ELF-1 (cell line): ENCODE results near the gene SPART.

Experiments used
- DNase-seq: peaks from one replicate; pipeline ENCODE4 v3.0.0-alpha.2; 2016; ENCODE audit warnings: low read depth, low spot score

The SPART gene, protein sequence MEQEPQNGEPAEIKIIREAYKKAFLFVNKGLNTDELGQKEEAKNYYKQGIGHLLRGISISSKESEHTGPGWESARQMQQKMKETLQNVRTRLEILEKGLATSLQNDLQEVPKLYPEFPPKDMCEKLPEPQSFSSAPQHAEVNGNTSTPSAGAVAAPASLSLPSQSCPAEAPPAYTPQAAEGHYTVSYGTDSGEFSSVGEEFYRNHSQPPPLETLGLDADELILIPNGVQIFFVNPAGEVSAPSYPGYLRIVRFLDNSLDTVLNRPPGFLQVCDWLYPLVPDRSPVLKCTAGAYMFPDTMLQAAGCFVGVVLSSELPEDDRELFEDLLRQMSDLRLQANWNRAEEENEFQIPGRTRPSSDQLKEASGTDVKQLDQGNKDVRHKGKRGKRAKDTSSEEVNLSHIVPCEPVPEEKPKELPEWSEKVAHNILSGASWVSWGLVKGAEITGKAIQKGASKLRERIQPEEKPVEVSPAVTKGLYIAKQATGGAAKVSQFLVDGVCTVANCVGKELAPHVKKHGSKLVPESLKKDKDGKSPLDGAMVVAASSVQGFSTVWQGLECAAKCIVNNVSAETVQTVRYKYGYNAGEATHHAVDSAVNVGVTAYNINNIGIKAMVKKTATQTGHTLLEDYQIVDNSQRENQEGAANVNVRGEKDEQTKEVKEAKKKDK

DNA sequence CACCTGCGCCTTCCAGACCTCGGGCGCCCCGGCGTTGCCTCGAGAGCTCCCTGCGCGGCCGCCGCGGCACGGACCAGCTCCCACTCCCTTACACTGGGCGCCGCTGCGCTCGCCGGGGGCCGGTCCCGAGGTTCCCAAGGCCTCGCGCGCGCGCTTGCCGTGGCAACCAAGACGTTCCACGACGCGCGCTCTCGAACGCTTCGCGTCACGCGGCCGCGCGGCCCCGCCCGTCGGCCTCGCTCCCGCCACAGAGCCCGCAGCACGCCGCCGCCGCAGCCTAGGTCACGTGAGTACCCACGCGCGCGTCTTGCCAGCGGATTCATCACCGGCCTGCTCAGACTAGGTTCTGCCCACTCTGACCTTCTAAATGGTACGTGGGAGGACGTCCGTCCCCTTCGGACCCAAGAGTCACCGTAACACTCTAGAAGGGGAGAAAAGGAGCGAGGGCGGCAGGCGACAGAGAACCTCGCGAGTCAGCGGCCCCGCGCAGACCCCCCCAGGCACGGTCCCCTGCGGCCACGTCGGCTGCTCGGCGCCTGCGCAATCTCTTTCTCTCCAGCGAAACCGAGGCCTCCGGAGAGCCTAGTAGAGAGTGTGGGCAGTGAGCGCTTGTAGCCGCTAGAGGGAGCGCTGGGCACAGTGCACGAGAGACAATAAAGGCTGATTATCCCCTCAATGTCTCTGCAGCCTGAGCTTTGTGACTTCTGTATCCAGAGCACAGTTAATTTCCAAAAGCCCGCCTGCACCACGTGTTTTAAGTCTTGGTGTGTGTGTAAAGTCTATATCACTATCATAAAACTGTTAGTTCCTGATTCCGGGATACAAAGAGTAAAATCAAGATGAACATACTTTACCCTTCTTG, at the start of gene SPART:
TSS of gene SPART (minus strand) at position 173 of the 862 bp plus-strand sequence. CDS start 10,564 bp downstream, outside the sequence.
- peak; percentile 95 for DNase-seq

DNA sequence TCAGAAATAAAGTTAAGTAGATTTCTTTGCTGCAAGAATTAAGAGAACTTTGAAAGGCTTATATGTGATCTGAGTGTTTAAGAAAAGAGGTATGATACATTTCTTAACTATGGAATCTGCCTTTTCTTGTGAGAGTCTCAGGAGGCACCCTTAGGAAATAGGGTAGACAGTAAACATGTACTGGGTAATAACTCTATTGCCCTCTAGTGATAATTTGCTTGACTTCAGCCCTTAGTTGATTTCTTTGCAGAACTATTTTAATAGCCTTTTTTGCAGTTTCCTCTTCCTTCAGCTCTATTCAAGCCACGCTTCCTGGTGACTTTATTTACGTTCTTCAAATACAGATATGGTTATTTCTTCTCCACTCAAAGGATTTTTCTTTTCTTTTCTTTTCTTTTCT, 49.1 kb upstream of the SPART start:
- no peak for DNase-seq

DNA sequence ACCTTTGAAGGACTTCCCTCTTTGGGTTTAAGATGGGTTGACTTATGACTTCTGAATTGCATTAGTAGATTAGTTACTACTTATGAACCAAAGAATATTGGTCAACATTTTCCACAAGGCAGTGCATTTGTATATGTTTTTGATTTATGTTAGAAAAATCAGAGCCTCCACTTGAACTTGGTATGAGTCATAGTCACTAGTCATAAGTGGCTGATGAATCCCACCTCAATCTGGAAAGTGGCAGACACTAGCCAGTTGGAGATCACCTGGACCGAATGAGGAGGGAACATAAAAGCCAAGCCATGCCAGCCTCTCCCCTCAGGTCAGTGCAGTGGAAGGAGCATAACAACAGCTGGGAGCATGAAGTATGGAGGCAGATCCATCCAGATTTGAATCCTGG, 39.3 kb upstream of the SPART start:
- DNase-seq = no peak

DNA sequence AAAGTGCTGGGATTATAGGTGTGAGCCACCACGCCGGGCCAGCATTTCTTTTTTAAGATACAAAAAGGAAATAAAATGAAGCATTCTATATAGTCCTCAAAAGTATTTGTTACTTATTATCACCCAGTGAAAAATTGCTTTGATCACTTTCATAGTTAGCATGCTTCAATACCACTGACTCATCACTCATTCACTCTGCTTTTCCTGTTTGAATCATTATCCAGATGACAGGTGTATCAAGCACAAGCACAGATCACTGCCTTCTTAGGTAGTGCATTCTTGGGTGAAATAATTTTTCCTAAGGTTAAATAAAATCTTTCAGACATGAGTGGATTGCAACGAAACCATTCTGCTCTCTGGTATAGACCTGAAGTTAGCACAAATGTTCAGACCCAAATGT, 35.8 kb upstream of the SPART start:
- DNase-seq = no peak

DNA sequence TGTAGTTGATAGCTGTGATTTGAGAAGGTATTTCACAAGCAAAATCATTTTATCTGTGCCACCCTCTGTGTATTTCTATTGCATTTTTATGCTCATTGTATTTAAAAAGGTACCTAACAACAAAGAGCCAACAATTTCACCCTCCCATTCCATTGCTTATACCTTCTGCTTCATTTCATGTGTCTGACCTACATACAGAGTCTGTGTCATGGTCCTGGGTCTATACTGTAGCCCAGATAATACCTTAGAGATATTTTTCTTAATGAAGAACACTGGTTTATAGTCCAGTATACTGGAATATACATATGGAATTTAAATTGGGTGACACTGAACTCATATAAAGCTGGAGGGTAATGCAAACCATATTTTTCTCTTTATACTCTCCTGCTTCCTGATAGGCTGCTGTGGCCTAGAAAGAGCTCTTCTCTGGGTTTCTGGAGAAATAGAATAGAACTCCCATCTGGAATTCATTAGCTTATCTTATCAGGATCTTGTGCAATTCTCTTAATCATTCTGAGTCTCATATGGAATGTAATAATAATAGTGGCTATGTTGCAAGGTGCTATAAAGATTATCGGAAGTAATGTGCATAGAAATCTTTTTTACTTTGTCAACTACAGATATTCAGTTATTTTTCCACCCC, 31.8 kb upstream of the SPART start:
- no peak for DNase-seq

DNA sequence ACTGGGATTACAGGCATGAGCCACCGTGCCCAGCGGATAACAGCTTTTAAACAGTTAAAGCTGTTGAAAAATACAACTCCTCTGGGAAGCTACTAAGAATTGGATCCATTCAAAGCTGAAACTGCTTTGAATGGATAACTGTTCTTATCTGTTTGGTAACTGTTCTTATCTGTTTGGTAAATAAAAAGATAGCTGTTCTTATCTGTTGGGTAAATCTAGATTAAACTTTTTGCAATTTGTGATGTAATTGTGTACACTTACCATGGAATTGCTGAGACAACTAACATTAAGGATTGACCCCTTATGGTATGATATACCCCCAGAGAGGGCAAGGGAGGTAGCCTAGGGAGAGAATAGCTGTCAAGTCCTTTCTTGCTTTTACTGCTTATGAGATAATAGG, 27.9 kb upstream of the SPART start:
- no peak for DNase-seq

DNA sequence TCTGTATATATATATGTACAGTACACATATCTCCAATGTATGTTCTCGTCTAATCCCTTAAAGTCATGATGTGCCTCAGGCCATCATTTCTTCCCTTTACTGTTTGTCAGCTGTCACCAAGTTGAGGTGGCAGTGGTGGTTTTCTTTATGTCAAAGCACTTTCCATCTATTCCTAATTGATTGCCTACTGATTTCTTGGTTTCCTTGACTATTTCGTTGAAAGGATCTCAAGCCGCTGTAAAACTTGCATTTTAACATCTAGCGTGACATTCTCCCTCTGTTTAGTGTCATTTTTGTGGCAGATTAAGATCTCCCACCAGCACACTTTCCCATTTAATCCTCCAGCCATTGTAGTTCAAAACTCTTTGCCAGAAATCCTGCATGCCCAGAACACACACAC, 25.0 kb upstream of the SPART start:
- no peak for DNase-seq

DNA sequence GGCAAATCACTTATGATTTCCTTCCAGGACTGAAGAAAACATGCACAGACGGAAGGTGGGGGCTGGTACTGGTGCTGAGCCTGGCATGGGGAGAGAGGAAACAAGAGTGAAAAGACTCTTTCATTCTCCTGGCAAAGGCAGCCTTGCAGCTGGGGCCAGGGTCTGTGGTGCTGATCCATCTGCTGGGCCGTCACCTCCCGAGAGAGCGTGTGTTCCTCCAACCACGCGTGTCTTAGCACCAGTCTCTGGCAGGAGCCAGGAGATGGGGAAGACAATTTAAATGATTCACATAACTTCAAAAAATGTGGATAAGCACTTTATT, 23.9 kb upstream of the SPART start:
- DNase-seq = no peak

DNA sequence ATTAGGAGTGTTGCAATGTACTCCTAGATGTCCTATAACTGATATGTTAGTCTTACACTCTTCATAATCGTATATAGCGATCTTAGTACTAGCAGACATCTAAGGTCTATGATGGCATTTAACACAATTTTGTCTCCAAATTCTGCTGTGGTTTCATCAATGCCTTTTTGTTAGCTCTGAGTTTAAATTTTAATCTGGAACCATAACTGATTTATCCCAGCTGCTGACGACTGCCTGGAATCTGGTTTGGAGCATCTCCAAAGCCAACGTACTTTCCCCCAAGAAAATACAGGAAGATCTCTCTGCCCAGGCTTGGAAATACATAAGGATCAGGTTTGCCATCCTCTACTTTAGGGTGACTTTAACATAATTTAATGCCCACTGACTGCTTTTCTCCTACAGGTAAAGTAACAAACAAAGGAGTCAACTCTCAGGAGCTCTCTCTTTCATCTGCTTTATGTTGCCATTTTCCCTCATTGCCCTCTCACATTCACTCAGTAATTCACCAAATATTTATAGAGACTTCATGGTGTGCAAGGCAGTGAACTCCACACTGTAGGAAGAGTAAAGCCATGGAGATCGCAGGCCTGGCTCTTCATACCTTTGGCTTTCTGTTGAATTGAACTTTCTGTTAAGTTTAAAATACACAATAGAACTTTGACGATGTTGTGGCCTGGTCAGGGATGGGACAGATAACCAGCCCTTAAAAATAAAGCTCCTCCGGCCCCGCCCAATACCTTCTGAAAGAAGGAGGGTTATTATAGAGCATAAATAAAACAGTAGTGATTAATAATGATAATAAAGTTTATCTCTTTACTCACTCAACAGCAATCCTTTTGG, 23.3 kb upstream of the SPART start:
- no peak for DNase-seq

DNA sequence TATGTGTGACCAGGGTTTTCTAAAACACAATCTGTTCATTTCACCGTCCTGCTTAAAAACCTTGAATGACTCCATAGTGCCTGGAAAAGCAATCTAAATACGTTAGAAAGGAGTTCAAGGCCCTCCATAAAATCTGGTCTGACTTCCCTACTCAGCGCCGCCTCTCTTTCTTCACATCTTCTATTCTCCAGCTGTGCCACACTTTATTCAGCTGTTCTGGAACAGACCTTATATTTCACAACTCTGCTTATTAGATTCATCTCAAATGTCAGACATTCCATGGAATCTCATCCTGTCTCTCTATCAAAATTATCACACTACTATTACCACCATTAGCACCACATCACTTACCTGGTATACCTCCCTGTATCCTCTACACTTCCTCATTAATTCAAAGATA, 19.8 kb upstream of the SPART start:
- DNase-seq = no peak

DNA sequence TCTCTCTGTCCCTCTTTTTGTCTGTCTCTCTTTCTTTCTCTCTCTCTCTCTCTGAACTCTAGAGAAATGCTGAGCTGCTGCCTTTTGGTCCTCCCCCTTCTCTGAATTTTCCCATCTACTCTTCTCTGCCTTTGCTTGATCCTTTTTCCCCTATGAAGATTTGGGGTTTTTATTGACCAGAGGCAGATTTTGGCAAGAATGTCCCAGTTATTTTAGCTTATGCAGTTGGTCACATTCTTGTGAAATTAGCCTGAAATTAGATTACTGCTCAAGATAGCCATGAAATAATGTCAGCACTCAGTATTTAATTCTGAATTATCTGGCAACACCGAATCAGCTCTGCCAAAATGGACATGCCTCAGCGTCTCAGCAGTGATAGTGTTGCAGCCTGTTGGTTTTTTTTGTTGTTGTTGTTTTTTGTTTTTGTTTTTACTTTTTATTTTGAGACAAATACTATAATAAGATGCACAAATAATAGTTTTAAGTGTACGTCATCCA, 17.2 kb upstream of the SPART start:
- no peak for DNase-seq

DNA sequence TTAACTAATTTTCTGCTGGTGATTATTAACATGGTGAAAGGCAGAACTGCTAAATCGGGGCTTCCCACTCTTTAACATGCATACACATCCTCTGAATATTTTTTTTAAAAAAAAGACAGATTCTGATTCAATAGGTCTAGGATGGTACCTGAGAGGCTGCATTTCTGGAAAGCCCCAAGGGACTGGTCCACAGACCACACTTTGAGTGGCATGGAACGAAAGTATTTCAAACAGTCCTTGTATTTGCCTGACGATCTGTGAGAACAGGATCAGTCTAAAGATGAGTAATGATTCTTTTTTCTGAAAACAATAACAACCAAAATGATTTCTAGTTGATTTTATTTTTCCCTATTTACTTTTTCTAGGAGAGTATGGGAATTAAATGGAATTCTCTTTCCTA, 16.7 kb upstream of the SPART start:
- DNase-seq = no peak

DNA sequence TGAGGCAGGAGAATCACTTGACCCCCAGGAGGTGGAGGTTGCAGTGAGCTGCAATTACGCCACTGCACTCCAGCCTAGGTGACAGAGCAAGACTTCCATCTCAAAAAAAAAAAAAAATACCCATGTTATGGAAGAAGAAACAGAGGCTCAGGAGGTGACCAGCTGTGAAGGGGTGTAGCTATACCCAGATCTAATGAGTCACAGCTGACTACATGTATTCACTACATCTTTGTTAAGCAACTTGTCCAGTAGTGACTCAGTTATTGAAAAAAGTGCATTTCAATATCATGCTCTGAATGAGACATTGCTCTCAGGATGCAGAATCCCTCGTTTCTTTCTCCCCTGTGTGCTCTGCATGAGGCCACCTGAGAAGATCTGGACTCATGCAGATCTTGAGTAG, 16.1 kb upstream of the SPART start:
- no peak for DNase-seq

DNA sequence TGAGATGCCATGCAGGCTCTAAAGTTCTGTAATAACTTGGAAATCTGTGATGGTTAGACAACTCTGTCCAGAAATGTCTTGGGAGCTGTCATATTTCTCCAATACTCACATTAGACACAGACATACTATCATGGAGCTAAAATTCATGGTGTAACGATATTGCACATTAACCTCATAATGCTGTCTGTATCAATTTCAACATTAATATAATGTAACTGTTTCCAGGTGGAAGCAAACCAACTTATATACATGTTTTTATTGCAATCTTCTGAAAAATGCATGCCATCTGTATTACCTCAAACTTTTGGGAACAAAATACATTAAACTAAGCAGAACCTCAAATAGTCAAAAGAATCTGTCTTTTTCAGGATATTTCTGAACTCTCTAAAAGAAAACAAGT, 14.7 kb upstream of the SPART start:
- no peak for DNase-seq

DNA sequence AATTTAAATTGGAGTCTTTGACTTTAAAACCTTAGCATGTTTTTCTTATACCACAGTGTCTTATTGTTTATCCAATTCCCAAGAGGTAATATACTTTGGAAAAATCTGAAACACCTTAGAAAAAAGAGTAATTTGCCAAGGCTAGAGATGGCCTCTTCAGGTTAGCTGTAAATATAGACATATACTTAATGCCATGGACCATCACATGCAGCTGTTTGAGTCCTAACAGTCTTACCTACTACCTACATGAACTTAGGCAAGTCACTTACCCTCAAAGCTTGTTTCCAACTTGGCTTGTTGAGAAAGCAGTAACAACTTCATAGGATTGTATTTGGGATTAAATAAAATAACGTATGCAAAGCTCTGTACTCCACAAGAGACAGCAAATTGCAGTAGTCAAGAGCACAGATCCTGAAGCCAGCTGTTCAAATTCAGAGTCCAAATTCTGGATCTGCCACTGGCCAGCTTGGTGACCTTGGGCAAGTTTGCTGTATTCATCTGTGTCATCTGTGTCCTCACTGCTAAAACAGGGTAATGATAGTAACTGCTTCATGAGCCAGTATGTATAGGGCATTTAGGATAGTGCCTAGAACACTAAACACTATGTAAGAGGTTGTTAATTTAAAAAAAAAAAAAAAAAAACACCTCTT, 13.2 kb upstream of the SPART start:
- no peak for DNase-seq

DNA sequence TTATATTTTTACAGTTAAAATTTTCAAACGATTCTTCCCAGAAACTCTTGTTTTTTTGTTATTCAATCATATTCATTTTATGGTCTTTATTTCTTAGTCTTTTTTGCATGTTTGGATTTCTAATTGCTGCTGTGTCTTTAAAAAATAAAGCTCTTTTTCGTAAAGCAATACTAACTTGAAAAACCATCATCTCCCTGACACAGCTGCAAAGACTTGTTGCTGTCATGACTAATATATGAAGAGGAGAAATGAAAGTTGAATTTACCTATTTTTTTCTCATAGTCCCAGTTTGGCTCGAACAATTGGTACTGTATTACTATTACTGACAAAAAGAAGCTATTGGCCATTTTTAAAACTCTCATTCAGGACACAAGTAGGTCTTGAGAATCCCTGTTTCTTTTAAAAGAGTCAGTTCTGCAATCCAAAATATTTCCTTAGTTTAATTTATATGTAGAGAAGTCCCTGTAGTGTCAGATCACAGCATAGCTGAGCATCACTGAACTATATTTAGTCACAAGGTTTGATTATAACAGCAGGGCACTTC, 12.1 kb upstream of the SPART start:
- no peak for DNase-seq

DNA sequence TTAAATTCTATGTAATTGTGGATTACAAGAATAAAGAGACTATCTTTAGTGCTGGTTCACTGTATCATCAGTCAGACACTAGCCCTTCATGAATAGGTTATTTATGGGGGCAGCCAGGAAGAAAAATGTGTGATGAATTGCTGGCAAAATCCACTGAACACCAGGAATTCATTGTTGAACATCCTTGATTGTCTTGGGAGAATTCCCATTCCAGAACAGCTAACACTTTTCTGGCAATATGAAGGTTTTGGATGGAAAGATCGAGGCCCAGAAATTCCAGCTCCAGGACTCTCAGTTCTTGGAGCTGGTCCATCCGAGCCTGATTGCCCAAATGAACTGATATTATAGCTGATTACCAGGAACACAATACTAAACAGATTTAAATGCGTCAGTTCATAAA, 11.5 kb upstream of the SPART start:
- no peak for DNase-seq

DNA sequence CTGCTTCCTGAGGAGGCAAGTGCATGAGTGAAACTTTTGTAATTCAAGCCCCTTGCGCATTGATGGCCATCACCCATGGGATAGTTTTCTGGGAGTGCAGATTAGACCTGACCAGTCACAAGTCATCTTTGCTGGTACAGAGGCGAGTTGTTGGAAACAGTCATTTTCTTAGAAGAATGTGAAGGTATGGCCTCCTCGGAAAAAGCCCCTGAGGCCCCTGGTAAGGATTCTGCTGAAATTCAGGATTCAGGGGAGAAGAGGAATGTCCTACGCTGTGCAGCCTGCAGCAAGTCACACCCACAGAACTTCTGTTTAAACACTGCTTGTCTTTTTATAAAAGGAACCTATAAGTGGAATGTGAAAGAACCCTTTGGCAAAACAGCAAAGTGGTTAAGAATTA, 11.0 kb upstream of the SPART start:
- peak; percentile 68 for DNase-seq

DNA sequence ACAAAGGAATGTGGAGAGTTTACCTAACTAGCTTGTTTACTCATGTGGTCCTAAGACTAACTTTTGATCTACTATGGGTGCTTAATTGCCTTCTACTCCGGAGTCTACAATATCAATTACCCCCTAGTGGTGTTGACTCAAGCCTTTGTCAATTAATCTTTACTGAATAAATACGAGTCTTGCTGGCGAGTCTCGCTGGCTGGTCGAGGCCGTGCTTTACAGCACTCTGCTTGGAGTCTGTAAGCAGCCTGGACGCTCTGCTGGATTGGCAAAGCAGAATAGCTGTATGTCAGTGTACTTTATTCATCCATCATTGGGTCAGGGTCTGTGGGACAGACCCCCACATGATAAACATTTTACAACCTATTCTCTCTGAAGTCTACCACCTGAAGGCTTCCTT, 9.9 kb upstream of the SPART start:
- no peak for DNase-seq

DNA sequence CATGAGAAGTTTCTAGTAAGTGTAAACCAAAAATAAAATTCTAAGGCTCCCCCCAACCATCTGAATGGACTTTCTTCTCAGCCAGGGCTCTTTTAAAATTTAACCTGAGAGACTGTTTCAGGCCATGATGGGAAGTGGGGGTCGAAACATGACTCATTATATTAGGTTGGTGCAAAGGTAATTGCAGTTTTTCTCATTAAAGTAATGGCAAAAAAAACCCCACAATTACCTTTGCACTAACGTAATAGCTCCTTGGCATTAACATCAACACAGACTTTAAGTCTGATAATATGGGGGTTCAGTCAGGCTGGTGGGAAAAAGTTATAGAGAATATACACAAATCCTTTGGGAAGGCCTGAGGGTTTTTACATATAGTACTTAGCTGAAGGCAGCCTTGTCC, 9.4 kb upstream of the SPART start:
- DNase-seq = no peak
